GM18907 (cell line): ENCODE results near the gene AP1S1.
"Not testable (repeated sequence)": the region's sequence is repeated elsewhere in the genome, so short reads cannot be mapped to it uniquely, and the experiment has no call there.

Experiments used
- ATAC-seq: cut with Tn5 transposase; IDR thresholded peaks from one replicate; pipeline ENCODE4 v1.9.1; 2021; ENCODE audit warnings: mild to moderate bottlenecking, moderate library complexity; ENCODE audit not compliant: unreplicated experiment

The AP1S1 gene

DNA sequence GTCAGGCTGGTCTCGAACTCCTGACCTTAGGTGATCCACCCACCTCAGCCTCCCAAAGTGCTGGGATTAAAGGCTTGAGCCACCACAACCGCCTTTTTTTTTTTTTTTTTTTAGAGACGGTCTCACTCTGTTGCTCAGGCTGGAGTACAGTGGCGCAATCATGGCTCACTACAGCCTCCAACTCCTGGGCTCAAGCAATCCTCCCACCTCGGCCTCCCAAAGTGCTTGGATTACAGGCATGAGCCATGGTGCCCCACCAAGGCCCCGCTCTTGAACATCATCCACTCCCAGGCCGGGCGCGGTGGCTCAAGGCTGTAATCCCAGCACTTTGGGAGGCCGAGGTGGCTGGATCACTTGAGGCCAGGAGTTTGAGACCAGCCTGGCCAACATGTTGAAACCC is 45.2 kb downstream of the AP1S1 start:
- ATAC-seq = not testable (repeated sequence)

DNA sequence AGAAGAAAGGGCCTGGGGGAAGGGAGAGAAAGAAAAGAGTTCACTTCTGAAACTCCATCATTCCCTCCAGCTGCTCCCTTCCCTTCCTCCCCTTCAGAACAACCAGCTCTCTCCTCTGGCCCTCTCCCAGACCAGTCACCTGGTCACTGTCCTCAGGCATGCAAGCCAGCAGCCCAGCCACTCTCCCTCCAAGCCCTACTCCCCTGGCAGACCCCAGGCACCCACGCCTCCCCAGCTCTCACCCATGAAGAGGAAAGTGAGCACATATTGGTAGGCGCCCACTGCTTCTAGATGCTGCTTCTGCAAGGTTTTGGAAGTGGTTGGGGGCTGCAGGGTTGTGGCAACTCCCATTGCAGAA is 46.2 kb downstream of the AP1S1 start:
- no peak for ATAC-seq

DNA sequence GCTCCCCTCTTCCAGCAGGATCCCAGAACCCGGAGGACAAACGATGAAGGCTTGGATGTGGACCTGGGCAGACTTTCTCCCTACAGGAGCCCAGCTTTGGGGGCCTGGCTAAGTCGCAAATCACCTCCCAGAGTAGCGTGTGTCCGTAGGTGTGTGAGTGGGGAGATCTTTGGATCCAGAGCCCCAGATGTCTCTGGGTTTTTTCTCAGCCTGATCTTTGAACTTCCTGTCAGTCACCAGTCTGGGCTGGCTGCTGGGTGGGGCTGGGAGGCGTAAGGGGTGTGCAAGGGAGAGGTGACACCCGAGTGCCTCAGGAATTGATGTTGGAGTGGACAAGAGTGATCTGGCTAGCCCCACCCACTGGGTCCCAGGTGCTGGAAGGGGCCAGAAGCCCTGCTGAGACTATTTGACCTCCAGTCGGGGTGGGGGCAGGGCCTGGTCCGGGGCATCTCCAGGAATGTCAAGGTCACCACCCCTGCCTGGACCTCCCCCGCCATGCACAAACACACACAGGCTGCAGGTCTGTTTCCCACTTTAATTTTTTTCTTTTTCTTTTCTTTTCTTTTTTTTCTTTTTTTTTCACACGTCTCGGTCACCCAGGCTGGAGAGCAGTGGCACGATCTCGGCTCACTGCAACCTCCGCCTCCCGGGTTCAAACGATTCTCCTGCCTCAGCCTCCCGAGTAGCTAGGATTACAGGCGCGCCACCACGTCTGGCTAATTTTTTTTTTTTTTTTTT is 46.8 kb downstream of the AP1S1 start, which contains the start of gene MOGAT3:
MOGAT3 (minus strand) TSS at position 175 of the 738 bp plus-strand sequence. CDS start 182 bp downstream, outside the sequence.
- no peak for ATAC-seq

DNA sequence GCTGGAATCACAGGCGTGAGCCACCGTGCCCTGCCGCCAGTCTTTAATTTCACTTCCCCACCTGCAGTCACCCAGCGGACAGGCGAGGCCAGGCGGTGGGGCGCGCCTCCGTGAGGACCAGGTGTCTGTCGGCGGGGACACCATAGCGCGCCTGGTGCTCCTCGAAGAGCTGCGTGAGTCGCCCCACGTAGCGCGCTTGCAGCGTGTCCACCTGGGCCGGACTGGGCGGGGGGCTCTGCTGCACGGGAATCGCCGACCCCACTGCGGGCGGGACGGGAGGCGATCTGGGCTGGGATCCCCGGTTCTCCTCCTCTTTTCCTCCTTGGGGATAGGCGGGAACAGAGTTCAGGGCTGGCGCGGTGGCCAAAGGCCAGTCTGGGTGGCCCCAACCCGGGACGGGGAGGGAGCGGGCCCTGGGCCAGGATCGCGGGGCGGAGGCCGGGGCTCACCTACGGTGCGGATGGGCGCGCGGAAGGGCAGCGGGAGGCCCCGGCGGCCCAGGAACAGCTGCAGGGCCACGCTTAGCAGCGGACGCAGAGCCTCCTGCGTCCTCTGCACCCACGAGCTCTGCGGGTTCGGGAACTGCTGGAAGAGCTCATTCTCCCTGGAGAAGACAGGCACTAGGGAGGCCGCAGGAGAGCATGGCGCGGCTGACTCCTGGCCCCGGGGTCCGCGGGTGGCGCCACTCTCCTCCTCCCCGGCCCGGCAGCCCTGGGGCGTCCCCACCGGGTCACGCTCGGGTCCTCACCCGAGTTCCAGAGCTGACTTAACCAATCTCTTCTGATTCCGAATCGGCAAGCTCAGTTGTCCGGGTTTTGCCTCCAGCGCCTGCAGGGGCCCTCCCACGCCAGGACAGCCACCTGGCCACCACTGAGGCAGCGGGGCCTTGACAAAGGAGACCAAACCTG is 47.7 kb downstream of the AP1S1 start:
- no peak for ATAC-seq

DNA sequence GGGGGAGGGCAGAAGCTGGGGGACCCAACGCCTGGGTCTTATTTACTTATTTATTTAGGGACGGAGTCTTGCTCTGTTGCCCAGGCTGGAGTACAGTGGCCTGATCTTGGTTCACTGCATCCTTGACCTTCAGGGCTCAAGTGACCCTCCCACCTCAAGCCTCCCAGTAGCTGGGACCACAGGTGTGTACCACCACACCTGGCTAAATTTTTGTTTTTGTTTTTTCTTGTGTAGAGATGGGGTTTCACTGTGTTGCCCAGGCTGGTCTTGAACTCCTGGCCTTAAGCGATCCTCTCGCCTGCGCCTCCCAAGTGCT is 48.3 kb downstream of the AP1S1 start:
- ATAC-seq = no peak

DNA sequence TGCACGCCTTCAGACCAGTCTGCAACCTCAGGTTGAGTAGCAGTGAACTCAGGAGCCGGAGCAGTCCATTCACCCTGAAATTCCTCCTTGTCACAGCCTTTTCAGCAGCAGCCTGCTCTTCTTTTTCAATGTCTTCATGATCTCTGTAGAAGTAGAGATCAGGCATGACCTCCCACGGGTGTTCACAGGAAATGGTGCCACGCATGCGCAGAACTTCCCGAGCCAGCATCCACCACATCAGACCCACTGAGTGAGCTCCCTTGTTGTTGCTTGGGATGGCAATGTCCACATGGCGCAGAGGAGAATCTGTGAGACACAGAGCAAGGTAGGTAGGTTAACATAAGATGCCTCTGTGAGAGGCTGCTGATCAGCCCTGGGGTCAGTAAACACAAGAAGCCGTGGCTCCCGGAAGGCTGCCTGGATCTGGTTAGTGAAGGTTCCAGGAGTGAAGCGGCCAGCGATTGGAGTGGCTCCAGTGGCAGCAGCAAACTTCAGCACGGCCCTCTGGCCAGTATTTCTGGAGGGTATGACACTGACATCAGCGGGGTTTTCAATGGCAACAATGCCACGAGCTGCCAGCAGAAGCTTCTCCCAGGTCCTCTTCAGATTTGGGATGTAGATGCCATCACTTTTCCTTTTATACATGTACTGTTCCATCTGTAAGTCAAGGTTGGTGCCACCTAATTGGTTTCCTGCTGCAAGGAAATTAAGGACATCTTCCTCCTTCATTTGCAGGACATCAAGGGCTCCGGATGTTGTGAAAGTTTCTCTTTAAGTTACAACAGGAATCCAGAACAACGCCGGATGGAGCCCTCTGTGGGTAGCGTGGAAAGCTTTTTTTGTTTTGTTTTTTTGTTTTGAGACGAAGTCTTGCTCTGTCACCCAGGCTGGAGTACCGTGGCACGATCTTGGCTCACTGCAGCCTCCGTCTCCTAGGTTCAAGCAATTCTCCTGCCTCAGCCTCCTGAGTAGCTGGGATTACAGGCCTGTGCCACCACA is 49.8 kb downstream of the AP1S1 start:
- not testable (repeated sequence) for ATAC-seq

DNA sequence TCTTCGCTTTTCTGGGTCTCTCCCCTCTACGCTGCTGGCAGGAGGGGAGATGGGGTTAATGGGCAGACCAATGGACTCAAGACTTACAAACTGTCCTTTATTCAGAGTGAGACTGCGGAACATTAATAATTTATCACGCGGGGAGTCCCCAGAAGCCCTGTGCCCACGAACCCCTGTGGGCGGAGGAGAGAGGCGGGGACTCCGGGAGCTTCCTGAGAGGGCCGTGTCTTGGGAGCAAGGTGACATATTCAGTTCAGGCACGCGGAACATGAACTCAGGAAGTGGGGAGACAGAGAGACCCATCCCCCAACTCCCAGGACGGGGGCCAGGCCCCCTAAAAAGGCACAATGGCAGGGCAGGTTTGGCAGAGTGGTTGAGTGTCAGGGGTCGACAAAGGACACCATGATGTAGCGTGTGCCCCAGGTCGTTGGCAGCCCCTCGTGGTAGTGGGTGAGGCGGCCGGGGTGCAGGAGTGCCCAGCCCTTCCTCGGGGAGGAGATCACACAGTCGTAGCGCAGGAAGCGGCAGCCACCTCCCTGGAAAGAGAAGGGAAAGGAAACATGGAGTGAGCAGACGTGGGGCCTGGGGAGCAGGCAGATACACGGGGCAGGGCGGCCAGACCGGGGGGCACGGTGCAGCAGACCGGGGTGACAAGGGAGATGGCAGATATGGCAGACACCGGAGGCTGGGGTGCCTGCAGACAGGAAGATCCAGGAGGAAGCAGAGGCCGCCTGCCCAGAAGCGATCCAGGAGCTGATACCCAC is 51.8 kb downstream of the AP1S1 start:
- no peak for ATAC-seq

DNA sequence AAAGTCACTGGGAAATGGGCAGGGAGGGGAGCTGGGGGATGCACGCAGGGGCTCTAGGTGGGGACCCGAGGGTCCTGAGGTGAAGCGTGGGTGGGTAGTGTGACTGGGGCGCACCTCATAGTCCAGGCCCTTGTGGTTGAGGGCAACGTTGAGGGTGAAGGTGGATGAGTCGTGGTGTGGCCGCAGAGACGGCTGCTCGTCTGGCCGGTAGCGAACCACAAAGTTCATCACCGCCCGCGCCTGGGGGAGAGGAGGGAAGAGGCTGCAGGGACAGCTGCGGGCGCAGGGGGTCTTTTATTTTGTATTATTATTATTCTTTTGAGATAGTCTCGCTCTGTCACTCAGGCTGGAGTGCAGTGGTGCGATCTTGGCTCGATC is 52.4 kb downstream of the AP1S1 start:
- no peak for ATAC-seq

DNA sequence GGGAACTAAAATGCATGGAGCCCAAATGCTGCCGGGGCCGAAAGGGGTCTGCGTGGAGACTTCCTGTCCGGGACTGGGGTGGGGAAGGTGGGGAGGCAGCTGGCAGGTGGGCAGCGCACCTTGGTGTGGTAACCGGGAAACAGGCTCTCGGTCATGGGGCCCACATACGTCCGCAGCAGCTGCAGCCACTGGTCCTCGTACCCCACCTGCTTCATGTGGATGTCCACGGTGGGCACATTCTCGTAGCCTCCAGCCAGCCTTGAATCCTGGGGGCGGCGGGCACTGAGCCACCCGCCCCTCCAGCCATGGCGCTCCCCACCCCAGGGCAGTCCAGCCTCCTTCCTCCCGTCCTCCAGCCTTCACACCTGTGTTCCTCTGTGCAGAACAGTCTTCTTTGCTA is 53.2 kb downstream of the AP1S1 start:
- ATAC-seq = no peak

DNA sequence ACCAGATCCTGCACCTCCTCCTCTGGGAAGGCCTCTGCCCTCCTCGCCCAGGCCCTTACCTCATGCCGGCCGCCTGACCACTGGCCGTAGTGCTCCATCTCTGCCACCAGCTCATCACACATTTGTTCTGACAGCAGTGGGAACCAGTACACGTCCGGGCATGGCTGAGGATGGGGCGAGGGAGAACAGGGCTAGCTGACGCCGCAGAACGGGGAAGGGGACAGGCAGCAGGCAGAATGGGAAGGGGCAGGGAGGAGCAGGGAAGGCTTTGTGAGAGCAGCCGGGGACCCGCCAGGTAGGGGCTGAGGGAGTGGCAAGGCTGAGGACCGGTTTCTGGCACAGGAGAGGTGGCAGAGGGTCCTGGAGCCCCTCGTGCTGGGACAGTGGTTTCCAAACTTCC is 54.5 kb downstream of the AP1S1 start:
- ATAC-seq = no peak

DNA sequence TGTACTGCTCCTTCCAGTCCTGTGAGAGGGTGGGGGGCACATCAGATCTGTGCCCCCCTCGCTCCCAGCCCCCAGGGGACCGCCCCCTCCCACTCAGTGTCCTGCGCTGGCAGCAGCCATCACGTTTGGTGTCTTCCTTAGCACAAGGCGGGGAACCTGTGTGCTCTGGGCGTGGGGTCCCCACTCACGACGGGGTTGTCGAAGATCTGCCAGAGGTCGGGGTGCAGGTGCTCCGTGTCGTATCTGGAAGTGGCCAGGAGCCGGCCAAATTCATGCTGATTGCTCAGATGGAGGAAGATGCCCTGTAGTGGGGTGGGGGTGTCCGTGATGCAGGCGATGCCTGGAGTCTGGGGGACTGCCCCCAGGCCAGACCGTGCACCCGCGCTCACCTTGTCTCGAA is 55.9 kb downstream of the AP1S1 start:
- no peak for ATAC-seq
